ENCODE results near the gene FERMT1. TPM values are rescaled to one million over a fixed set of nuclear protein-coding genes. Genes with fewer than 3 reads are reported as not detected.

The FERMT1 gene
- total RNA-seq, 1 donor from 2014 or later = 0.54 TPM

Other genes starting within 250 kb of the FERMT1 start
- 3.0 TPM for gene CHGB, start 211.5 kb downstream of the FERMT1 start, total RNA-seq
- 13.5 TPM for gene TRMT6, start 172.5 kb downstream of the FERMT1 start, total RNA-seq
- 6.1 TPM for gene MCM8, start 172.4 kb downstream of the FERMT1 start, total RNA-seq
- 79.2 TPM for gene CRLS1, start 116.9 kb downstream of the FERMT1 start, total RNA-seq
- gene LRRN4, start 69.0 kb downstream of the FERMT1 start, total RNA-seq = 0.11 TPM

All from cardiac septum (tissue), 1 donor.